ENCODE data around the gene CCL20. TPM values are rescaled to one million over a fixed set of nuclear protein-coding genes. Genes with fewer than 3 reads are reported as not detected.

CCL20 gene
- total RNA-seq, 4 donors from 2014 or later: 4.0 to 14.0 (median 5.1) TPM; not detected in 1

DNA sequence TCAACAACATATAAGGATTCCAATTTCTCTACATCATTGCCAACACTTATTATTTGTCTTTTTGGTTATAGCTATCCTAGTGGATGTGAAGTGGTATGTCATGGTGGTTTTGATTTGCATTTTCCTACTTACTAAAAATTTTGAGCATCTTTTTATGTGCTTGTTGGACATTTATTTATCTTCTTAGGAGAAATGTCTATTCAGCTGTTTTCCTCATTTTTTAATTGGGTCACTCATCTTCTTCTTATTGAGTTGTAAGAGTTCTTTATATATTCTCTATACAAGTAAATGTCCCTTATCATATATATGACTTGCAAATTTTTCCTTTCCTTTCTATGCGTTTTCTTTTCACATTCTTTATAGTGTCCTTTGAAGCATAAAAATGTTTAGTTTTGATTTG, 4.7 kb upstream of the CCL20 start:
- no peaks in the 10 kb centered on the region for H3K9me3 ChIP-seq
- TF ChIP-seq, protein P1, sequence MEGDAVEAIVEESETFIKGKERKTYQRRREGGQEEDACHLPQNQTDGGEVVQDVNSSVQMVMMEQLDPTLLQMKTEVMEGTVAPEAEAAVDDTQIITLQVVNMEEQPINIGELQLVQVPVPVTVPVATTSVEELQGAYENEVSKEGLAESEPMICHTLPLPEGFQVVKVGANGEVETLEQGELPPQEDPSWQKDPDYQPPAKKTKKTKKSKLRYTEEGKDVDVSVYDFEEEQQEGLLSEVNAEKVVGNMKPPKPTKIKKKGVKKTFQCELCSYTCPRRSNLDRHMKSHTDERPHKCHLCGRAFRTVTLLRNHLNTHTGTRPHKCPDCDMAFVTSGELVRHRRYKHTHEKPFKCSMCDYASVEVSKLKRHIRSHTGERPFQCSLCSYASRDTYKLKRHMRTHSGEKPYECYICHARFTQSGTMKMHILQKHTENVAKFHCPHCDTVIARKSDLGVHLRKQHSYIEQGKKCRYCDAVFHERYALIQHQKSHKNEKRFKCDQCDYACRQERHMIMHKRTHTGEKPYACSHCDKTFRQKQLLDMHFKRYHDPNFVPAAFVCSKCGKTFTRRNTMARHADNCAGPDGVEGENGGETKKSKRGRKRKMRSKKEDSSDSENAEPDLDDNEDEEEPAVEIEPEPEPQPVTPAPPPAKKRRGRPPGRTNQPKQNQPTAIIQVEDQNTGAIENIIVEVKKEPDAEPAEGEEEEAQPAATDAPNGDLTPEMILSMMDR (IDR thresholded peaks at IDR 0.05): no peak
- TF ChIP-seq POLR2A (IDR thresholded peaks at IDR 0.05): no peak
- no peak overlapping the region for H3K4me3 ChIP-seq
- H3K4me1 ChIP-seq: peaks cover 0 to 6% (median 0%) of the 10 kb centered on the region in 4 donors
- H3K27ac ChIP-seq: no peak overlapping the region
- no peaks in the 10 kb centered on the region for H3K27me3 ChIP-seq
- DNase-seq: no peak
- H3K36me3 ChIP-seq: no peaks in the 10 kb centered on the region

DNA sequence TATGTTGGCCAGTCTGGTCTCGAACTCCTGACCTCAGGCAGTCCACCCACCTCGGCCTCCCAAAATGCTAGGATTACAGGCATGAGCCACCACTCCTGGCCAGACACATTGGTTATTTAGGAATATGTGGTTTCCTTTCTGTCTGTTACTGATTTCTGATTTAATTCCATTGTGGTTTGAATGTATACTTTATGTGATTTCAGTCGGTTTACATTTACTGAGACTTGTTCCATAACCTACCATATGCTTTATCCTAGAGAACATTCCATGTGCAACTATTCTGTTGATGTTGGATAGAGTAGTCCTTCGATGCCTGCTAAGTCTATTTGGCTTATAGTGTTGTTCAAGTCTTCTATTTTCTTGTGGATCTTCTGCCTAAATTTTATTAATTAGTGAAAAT, 1.6 kb upstream of the CCL20 start:
- DNase-seq: no peak

DNA sequence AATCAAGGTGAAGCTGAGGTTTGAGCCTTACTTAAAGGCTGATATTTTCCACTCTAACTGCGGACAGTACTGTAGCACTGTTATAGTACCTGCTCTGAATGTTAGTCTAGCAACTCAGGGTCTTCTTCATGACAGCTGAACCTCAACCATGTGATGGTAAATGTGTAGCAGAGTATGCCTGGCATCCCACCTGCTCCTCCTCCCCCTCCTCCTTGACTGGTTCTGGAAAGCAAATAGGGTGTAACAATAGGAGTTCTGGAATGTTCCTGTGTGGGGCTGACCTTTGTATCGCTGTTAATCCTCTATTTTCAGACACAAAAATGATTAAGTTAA, 447 bp upstream of the CCL20 start:
- Histone ChIP-seq H3K36me3 (no peaks in the 10 kb centered on the region), H3K27me3 (no peaks in the 10 kb centered on the region), H3K4me3 (no peak overlapping the region), H3K9me3 (no peaks in the 10 kb centered on the region), H3K4me1 (peaks cover 0 to 9% (median 0%) of the 10 kb centered on the region in 4 donors), H3K27ac (peak overlapping the region in 1 of 4 donors; percentile 14)
- no peak for TF ChIP-seq POLR2A (IDR thresholded peaks at IDR 0.05)
- TF ChIP-seq, protein P1 (IDR thresholded peaks at IDR 0.05): no peak
- DNase-seq: no peak

More for the DNA sequence above, 1.6 kb upstream of the CCL20 start:
- no peaks in the 10 kb centered on the region for H3K9me3 ChIP-seq
- H3K4me1 ChIP-seq: peaks cover 0 to 9% (median 0%) of the 10 kb centered on the region in 4 donors
- no peak overlapping the region for H3K4me3 ChIP-seq
- no peaks in the 10 kb centered on the region for H3K27me3 ChIP-seq
- no peak for TF ChIP-seq POLR2A (IDR thresholded peaks at IDR 0.05)
- TF ChIP-seq, protein P1 (IDR thresholded peaks at IDR 0.05): no peak
- no peak overlapping the region for H3K27ac ChIP-seq
- no peaks in the 10 kb centered on the region for H3K36me3 ChIP-seq

DNA sequence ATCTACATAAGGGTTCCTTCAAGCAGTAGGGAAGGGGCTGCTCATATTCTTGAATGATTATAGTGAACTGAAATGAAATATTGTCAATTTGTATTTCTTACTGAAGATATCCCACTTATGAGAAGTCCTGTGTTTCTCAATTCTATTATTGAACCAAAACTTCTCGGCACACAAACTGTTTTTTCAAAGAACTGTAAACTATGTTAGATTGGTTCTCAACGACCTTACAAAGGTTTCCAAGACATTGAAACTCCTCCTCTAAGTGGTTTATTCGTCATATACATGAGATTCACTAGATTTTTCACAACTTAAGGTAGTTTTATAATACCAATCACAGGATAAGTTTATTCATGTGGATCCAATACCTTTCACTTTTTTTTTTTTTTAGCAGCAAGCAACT, 1.4 kb downstream of the CCL20 start:
- no peak overlapping the region for H3K27ac ChIP-seq
- no peak overlapping the region for H3K4me3 ChIP-seq
- no peaks in the 10 kb centered on the region for H3K36me3 ChIP-seq
- no peaks in the 10 kb centered on the region for H3K9me3 ChIP-seq
- TF ChIP-seq, protein P1 (IDR thresholded peaks at IDR 0.05): no peak
- no peaks in the 10 kb centered on the region for H3K27me3 ChIP-seq
- DNase-seq: no peak
- peaks cover 0 to 20% (median 0%) of the 10 kb centered on the region in 4 donors for H3K4me1 ChIP-seq

DNA sequence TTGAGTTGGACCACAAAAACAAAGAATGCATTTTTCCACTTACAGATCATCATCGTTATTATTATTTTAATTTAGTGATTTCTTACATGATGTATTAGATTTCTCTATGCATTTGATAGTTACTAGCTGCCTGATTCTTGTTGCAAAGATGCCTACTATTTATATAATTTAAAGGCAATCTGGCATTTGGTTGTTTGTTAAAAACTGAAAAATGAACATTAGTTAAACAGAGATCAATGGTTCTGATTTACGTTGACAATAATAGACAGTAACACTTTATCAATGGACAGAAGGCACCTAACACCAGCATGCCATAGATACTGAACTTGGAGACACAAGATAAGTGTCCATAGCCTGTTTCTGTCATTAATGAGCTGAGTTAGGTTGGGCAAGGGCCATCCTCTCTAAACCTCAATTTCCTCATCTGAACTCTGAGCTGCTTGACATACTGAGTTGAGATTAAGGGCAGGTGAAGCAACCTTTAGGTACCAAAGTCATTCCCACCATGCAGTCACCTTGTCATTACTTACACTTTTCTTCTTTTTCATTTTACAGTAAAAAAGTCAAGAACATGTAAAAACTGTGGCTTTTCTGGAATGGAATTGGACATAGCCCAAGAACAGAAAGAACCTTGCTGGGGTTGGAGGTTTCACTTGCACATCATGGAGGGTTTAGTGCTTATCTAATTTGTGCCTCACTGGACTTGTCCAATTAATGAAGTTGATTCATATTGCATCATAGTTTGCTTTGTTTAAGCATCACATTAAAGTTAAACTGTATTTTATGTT, 3.1 kb downstream of the CCL20 start:
- TF ChIP-seq, protein P1 (IDR thresholded peaks at IDR 0.05): no peak
- TF ChIP-seq POLR2A (IDR thresholded peaks at IDR 0.05): no peak
- peaks cover 0 to 20% (median 0%) of the 10 kb centered on the region in 4 donors for H3K4me1 ChIP-seq
- no peak for DNase-seq
- H3K9me3 ChIP-seq: no peaks in the 10 kb centered on the region
- H3K36me3 ChIP-seq: no peaks in the 10 kb centered on the region
- no peaks in the 10 kb centered on the region for H3K27me3 ChIP-seq
- peak overlapping the region in 1 of 4 donors; percentile 63 for H3K27ac ChIP-seq
- H3K4me3 ChIP-seq: no peak overlapping the region

All from Peyer's patch (tissue), 4 donors.